ENCODE measurements around the gene FUT2. TPM values are rescaled to one million over a fixed set of nuclear protein-coding genes. Genes with fewer than 3 reads are reported as not detected.

The FUT2 gene
- total RNA-seq, 1 experiment from 2014 or later = 12.5 TPM

DNA sequence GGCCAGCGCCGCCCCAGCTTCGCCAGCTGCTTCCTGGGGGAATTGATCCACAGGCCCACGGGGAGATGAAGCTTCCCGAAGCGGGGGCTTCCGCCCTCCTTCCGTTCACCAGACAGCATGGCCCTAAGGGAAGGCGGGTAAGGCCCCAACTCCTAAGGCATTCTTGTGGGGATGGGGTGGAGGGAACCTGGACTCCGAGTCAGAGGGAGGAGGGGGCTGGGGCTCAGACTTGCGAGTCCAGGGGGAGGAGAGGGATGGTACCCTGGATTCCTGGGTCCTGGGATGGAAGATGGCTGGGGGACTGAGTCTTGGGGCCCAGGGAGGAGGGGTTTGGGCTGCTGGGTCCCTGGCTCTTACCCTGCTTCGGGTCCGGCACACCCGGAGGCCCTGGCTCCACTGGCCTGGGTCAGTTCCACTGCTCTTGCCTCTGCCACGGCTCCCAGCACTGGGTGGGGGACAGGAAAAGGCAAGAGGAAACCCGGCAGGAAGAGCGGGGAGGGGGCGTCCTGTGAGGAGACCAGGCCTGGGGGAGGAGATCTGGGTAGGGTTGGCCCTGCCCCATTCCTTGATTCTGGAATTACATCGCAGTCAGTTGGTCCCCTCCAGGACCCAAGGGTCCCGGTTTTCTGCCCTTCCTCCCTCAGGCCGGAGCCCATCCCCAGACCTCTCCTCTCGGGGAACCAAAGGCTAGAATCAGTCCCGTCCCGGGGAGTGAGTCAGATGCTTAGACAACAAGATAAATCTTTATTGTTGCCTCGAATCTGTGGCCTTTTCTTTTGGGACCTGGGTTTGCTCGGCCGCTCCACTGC lies 44.6 kb downstream of the FUT2 start, which contains the start of gene RASIP1:
RASIP1 (minus strand) TSS at position 447 of the 809 bp plus-strand sequence; CDS start at position 119, 328 bp downstream.
- ChIA-PET RAD21 (ENCODE audit: low non-redundant PET in 1 of 2, low total read pairs in 2 of 2, uncharacterized antibody in 2 of 2, unreplicated experiment in 2 of 2) (interaction anchor here in 1 of 2 experiments (1.2 kb wide), 1 partner anchor 94 kb away, joined by 3 read pairs; the partner anchor contains the start of gene CA11), CTCF (no interaction called here), POLR2A (no interaction called here)
- H3K4me3 ChIP-seq (replicated peaks in 1 of 2; ENCODE audit: low read depth in 1 of 2, low read length in 2 of 2) = no peak within 1 kb of the TSS
- no TSS peak for BruUV-seq (replicated peaks)
- H3K9me2 ChIP-seq (ENCODE audit: insufficient read depth) = no peaks in the 10 kb centered on the region
- intact Hi-C loops (cut with micrococcal nuclease) = no loop called here
- TF ChIP-seq POLR2AphosphoS5 (IDR thresholded peaks at IDR 0.05; ENCODE audit: low read depth, low read length) (no peak), SIN3A (IDR thresholded peaks at IDR 0.05; ENCODE audit: low read depth) (no peak), EGR1 (IDR thresholded peaks at IDR 0.05; ENCODE audit: low read depth) (no peak)
- TF ChIP-seq, protein P1, sequence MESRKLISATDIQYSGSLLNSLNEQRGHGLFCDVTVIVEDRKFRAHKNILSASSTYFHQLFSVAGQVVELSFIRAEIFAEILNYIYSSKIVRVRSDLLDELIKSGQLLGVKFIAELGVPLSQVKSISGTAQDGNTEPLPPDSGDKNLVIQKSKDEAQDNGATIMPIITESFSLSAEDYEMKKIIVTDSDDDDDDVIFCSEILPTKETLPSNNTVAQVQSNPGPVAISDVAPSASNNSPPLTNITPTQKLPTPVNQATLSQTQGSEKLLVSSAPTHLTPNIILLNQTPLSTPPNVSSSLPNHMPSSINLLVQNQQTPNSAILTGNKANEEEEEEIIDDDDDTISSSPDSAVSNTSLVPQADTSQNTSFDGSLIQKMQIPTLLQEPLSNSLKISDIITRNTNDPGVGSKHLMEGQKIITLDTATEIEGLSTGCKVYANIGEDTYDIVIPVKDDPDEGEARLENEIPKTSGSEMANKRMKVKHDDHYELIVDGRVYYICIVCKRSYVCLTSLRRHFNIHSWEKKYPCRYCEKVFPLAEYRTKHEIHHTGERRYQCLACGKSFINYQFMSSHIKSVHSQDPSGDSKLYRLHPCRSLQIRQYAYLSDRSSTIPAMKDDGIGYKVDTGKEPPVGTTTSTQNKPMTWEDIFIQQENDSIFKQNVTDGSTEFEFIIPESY (IDR thresholded peaks at IDR 0.05; ENCODE audit: extremely low read depth, insufficient replicate concordance, low read length) = no peak
- ATAC-seq (no peak), DNase-seq (ENCODE audit: low read depth, low spot score) (no peak)
- H3K36me3 ChIP-seq (ENCODE audit: control insufficient read depth in 1 of 2, insufficient read depth in 2 of 2, low read length in 2 of 2) = no peaks in the 10 kb centered on the region
- no peaks in the 10 kb centered on the region for H4K20me1 ChIP-seq (ENCODE audit: insufficient read depth)
- no peaks in the 10 kb centered on the region for H3K79me2 ChIP-seq (ENCODE audit: insufficient read depth, low read length)
- H3K27me3 ChIP-seq (ENCODE audit: insufficient read depth, low read length) = no peaks in the 10 kb centered on the region
- H3K9me3 ChIP-seq (ENCODE audit: control insufficient read depth in 1 of 2, insufficient read depth in 1 of 2, low read depth in 1 of 2, low read length in 2 of 2) = no peaks in the 10 kb centered on the region
- H2AFZ ChIP-seq (ENCODE audit: low read depth, low read length, poor library complexity, severe bottlenecking) = no peak within 1 kb of the TSS
- H3K4me2 ChIP-seq (ENCODE audit: low read length) = peak within 1 kb of the TSS; percentile 42
- peak within 1 kb of the TSS; percentile 51; the same call in 1 of the 2 replicates for H3K27ac ChIP-seq (ENCODE audit: low read depth, low read length)
- no peak within 1 kb of the TSS for H3K9ac ChIP-seq (ENCODE audit: low read length)
- peaks cover 25 to 40% of the 10 kb centered on the region in 2 experiments for H3K4me1 ChIP-seq (ENCODE audit: control insufficient read depth in 1 of 2, insufficient read depth in 2 of 2, low read length in 2 of 2)

All from HCT116 (cell line).